ENCODE data around the gene NUP214.

Gene NUP214

GRCh38 chr9:131277287-131277909, 152.0 kb downstream of the NUP214 start:
- DNase-seq (ENCODE audit: low read depth) = no peak

- DNase-seq (ENCODE audit: low read depth) = peak; percentile 70
Measured at GRCh38 chr9:131277910-131278701, 152.7 kb downstream of the NUP214 start.

- no peak for DNase-seq (ENCODE audit: low read depth)
Measured at GRCh38 chr9:131278702-131279111, 153.3 kb downstream of the NUP214 start.

- no peak for DNase-seq (ENCODE audit: low read depth)
Measured at GRCh38 chr9:131279196-131279862, 153.9 kb downstream of the NUP214 start.

- DNase-seq (ENCODE audit: low read depth) = no peak
Measured at GRCh38 chr9:131279863-131280570, 154.6 kb downstream of the NUP214 start.

GRCh38 chr9:131280660-131281059, 155.3 kb downstream of the NUP214 start:
- DNase-seq (ENCODE audit: low read depth) = no peak

- DNase-seq (ENCODE audit: low read depth) = no peak
Measured at GRCh38 chr9:131281119-131281965, 156.0 kb downstream of the NUP214 start.

GRCh38 chr9:131282175-131282574, 156.8 kb downstream of the NUP214 start:
- no peak for DNase-seq (ENCODE audit: low read depth)

- no peak for DNase-seq (ENCODE audit: low read depth)
Measured at GRCh38 chr9:131282688-131283422, 157.5 kb downstream of the NUP214 start.
